OCI-LY1 (cell line): ENCODE results near the gene MYO9A.

Experiments used
- H2AFZ ChIP-seq: fragments of 200-600 bp; sonication (generic), shearing (Covaris generic); 2 replicates; pipeline ENCODE4 v1.6.0; 2014; ENCODE audit warnings: antibody characterized with exemption, mild to moderate bottlenecking, low read length
- H3F3A ChIP-seq: fragments of 200-600 bp; sonication (generic), shearing (Covaris generic); 2 replicates; pipeline ENCODE4 v1.6.0; 2014; ENCODE audit warnings: mild to moderate bottlenecking, antibody characterized with exemption, low read length, moderate library complexity; ENCODE audit not compliant: insufficient read depth
- H3K27ac ChIP-seq: fragments of 200-600 bp; sonication (generic); 2 replicates; pipeline ENCODE4 v1.5.1; 2014; ENCODE audit warnings: low read length, mixed run types, mild to moderate bottlenecking, low read depth; ENCODE audit not compliant: poor library complexity, severe bottlenecking
- H3K27me3 ChIP-seq: fragments of 200-600 bp; sonication (generic); 2 replicates; pipeline ENCODE4 v1.6.0; 2014; ENCODE audit warnings: antibody characterized with exemption, mild to moderate bottlenecking, low read length, moderate library complexity; ENCODE audit not compliant: insufficient read depth
- H3K36me3 ChIP-seq: fragments of 200-600 bp; sonication (generic); 2 replicates; pipeline ENCODE4 v1.6.1; 2014; ENCODE audit warnings: mild to moderate bottlenecking, antibody characterized with exemption, low read length, moderate library complexity, mixed read lengths; ENCODE audit not compliant: insufficient read depth
- H3K4me1 ChIP-seq: fragments of 200-600 bp; sonication (generic); 2 replicates; pipeline ENCODE4 v1.5.1; 2014; ENCODE audit warnings: mild to moderate bottlenecking, low read length, moderate library complexity; ENCODE audit not compliant: insufficient read depth, severe bottlenecking
- H3K4me2 ChIP-seq: fragments of 200-600 bp; sonication (generic), shearing (Covaris generic); 2 replicates; pipeline ENCODE4 v1.6.1; 2014; ENCODE audit warnings: low read length
- H3K4me3 ChIP-seq: fragments of 200-600 bp; sonication (generic); 2 replicates; pipeline ENCODE4 v1.5.1; 2014; ENCODE audit warnings: low read length, low read depth, mild to moderate bottlenecking, mixed read lengths; ENCODE audit not compliant: poor library complexity, severe bottlenecking
- H3K79me2 ChIP-seq: fragments of 200-600 bp; shearing (Covaris generic); 2 replicates; pipeline ENCODE4 v1.6.1; 2016; ENCODE audit warnings: mixed run types, low read length, mixed read lengths; ENCODE audit not compliant: insufficient read depth
- H3K9ac ChIP-seq: fragments of 200-600 bp; sonication (generic), shearing (Covaris generic); 2 replicates; pipeline ENCODE4 v1.6.1; 2014; ENCODE audit warnings: mild to moderate bottlenecking, low read length, mixed read lengths
- H3K9me2 ChIP-seq: fragments of 200-600 bp; sonication (generic), shearing (Covaris generic); 2 replicates; pipeline ENCODE4 v1.6.1; 2014; ENCODE audit warnings: low read depth, mild to moderate bottlenecking, low read length, mixed read lengths
- H3K9me3 ChIP-seq: fragments of 200-600 bp; shearing (Covaris generic); 2 replicates; pipeline ENCODE4 v1.6.1; 2014; ENCODE audit warnings: low read length, mixed read lengths
- H4K20me1 ChIP-seq: fragments of 200-600 bp; sonication (generic), shearing (Covaris generic); 2 replicates; pipeline ENCODE4 v1.6.0; 2016; ENCODE audit warnings: mild to moderate bottlenecking, low read length; ENCODE audit not compliant: insufficient read depth
- EZH2 ChIP-seq: fragments of 200-600 bp; sonication (generic), shearing (Covaris generic); IDR thresholded peaks from 2 replicates; pipeline ENCODE4 v1.8.0; 2017; ENCODE audit warnings: borderline replicate concordance, mixed run types, mild to moderate bottlenecking, antibody characterized with exemption, low read length, moderate library complexity, mixed read lengths
- TF ChIP-seq, protein P1 (sequence below): fragments of 200-600 bp; sonication (generic), shearing (Covaris generic); IDR thresholded peaks from 2 replicates; pipeline ENCODE4 v1.5.1; 2017; ENCODE audit warnings: mild to moderate bottlenecking, antibody characterized with exemption, low read length, moderate library complexity, mixed read lengths

Gene MYO9A

DNA sequence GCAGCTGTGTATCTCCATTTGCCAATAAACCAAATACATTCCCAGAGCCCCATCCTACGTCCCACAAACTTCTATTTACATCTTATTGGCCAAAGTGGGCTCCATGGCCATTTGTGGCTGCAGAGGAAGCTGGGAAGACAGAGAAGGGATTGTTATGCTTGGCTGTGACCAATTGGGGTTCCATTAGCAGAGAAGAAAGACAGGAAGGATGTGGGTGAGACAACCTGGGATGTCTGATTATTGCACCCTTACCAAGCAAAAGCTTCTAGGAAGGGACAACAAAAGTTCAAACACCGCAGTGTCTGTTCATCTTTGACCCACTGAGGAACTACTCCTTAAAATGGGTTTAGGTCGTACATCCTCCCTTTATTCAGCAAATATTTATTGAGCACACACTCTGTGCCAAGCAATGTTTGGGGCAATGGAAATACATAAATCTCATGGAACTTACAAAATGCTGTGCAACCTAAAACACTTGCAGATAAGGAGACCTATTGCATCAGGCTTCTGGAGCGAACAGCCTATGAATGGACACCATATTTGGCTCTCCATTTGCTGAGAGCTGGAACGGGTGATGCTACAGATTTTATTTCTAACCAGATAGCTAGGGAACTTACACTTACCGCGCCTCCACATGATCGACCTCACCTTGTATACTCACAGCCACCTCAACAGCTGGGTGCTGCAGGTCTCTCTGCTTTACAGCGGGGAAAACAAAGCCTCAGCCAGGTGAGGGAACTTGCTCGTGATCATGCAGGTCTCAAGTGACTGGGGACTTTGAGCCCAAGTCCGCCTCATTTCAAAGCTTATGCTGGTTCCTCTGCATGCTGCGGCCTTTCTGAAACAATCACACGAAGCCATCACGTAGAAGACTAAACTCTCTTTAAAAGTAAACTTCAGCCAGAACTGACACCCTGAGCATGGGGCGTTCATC is 329.0 kb downstream of the MYO9A start:
- Histone ChIP-seq H3K9ac (no peak overlapping the region), H4K20me1 (no peaks in the 10 kb centered on the region), H3K4me3 (no peak overlapping the region), H3K9me2 (no peaks in the 10 kb centered on the region), H3K79me2 (no peaks in the 10 kb centered on the region), H3F3A (no peaks in the 10 kb centered on the region), H3K4me1 (no peaks in the 10 kb centered on the region), H3K9me3 (no peaks in the 10 kb centered on the region), H3K36me3 (no peaks in the 10 kb centered on the region), H3K27me3 (no peaks in the 10 kb centered on the region), H3K27ac (no peak overlapping the region), H3K4me2 (no peak overlapping the region), H2AFZ (no peak overlapping the region)
- TF ChIP-seq, protein P1, sequence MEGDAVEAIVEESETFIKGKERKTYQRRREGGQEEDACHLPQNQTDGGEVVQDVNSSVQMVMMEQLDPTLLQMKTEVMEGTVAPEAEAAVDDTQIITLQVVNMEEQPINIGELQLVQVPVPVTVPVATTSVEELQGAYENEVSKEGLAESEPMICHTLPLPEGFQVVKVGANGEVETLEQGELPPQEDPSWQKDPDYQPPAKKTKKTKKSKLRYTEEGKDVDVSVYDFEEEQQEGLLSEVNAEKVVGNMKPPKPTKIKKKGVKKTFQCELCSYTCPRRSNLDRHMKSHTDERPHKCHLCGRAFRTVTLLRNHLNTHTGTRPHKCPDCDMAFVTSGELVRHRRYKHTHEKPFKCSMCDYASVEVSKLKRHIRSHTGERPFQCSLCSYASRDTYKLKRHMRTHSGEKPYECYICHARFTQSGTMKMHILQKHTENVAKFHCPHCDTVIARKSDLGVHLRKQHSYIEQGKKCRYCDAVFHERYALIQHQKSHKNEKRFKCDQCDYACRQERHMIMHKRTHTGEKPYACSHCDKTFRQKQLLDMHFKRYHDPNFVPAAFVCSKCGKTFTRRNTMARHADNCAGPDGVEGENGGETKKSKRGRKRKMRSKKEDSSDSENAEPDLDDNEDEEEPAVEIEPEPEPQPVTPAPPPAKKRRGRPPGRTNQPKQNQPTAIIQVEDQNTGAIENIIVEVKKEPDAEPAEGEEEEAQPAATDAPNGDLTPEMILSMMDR = no peak
- TF ChIP-seq EZH2 = no peak

DNA sequence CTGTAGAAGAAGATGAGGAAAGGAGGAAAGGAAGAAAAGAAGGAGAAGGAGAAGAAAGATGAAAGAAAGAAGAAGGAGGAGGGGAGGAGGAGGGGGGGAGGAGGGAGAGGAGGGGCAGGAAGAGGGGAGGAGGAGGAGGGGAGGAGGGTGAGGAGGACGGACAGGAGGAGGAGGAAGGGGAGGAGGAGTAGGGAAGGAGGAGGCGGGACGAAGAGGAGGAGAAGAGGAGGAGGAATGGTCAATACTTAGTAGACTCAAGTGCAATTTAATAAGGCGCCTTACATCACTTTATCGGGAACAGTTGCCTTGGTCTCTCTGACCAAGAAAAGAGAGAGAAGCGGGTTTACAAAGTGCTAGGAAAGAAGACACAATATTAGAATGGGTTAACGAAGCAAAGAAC is 331.3 kb downstream of the MYO9A start:
- Histone ChIP-seq H4K20me1 (no peaks in the 10 kb centered on the region), H3K4me2 (no peak overlapping the region), H3K4me3 (no peak overlapping the region), H3K36me3 (no peaks in the 10 kb centered on the region), H3K9me3 (no peaks in the 10 kb centered on the region), H3K4me1 (no peaks in the 10 kb centered on the region), H3F3A (no peaks in the 10 kb centered on the region), H3K9ac (no peak overlapping the region), H3K9me2 (no peaks in the 10 kb centered on the region), H3K27me3 (no peaks in the 10 kb centered on the region), H3K27ac (no peak overlapping the region), H3K79me2 (no peaks in the 10 kb centered on the region), H2AFZ (no peak overlapping the region)
- no peak for TF ChIP-seq EZH2
- TF ChIP-seq, protein P1 = no peak

DNA sequence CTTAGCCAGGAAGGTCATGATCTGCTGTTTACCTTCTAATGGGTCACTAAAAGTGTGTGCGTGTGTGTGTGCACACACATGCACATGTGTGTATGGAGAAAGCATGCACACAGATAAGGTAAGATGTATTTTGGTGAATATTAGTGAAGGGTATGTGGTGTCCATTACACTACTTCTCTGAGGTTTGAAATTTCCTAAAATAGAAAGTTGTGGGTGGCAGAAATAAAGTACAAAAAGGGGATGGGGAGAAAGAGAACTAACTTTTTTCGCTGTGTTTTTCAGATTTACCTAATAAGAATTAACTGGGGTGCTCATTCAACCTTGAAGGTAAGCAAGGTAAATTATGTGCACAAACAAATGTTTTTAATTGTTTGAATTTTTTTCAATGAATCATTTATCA is 332.0 kb downstream of the MYO9A start:
- no peak overlapping the region for H3K4me2 ChIP-seq
- 0 out of 2 replicates have a peak, but pooled peaks cover 5% of the 10 kb centered on the region for H3K27me3 ChIP-seq
- no peaks in the 10 kb centered on the region for H3K9me2 ChIP-seq
- H4K20me1 ChIP-seq = no peaks in the 10 kb centered on the region
- no peaks in the 10 kb centered on the region for H3K79me2 ChIP-seq
- H3K9ac ChIP-seq = no peak overlapping the region
- H3K4me1 ChIP-seq = no peaks in the 10 kb centered on the region
- no peaks in the 10 kb centered on the region for H3K9me3 ChIP-seq
- H2AFZ ChIP-seq = no peak overlapping the region
- no peak overlapping the region for H3K4me3 ChIP-seq
- no peak overlapping the region for H3K27ac ChIP-seq
- H3F3A ChIP-seq = no peaks in the 10 kb centered on the region
- no peak for TF ChIP-seq EZH2
- TF ChIP-seq, protein P1 = no peak
- no peaks in the 10 kb centered on the region for H3K36me3 ChIP-seq
